Omental fat pad (tissue), 4 donors: Measurements from ENCODE around the gene TBC1D2B. TPM values are rescaled to one million over a fixed set of nuclear protein-coding genes. Genes with fewer than 3 reads are reported as not detected.

Experiments used
- ATAC-seq: fragments of 150-250 bp; one replicate; pipeline ENCODE4 v1.9.1; 2016; ENCODE audit warnings: mild to moderate bottlenecking, moderate library complexity; ENCODE audit not compliant: low FRiP score
- DNase-seq: peaks from one replicate; pipeline ENCODE4 v3.0.0-alpha.2; 2019; ENCODE audit warnings: low spot score
- total RNA-seq, 4 donors: library from RNA; depleted of rRNA; stranded (reverse); fragments of >200 nt; gene quantifications; one replicate each; pipeline ENCODE4 v1.1.0, GENCODE V29; 2016
- TF ChIP-seq, protein P1 (sequence below), 3 donors: fragments of 450-650 bp; IDR thresholded peaks; one replicate each; pipeline ENCODE4 v1.5.1; 2016 to 2017; ENCODE audit warnings: antibody characterized with exemption in 3 of 3, mild to moderate bottlenecking in 3 of 3, moderate library complexity in 2 of 3

Gene TBC1D2B
- total RNA-seq, 4 donors from 2014 or later = 50.3 to 134 (median 95.5) TPM

DNA sequence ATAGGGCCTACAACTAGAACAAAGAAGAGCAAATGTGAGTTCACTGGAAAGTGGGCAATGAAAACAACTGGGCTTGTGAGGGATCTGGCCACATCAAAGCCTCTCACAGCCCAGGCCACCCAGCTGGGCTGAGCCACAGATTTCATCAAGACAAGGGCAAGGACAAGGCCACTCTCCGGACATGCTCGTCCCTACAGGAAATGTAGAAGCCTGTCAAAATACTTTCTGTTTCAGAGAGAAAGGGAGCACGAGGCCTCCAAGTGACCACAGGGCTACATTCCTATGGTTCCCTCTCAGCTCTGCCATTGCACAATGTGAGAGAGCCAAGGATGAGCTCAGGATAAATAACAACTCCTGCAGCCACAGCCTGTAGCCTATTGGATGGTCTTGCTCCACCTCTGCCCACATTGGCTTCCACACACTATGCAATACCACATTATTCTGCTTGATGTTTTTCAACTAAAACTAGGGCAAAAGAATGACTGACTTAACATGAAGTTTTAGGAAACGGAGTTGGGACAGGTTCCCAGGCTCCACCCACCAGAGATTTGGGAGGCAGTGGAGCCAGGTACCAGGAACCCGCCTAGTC is 12.1 kb downstream of the TBC1D2B start:
- ATAC-seq = peak; percentile 91
- TF ChIP-seq, protein P1, sequence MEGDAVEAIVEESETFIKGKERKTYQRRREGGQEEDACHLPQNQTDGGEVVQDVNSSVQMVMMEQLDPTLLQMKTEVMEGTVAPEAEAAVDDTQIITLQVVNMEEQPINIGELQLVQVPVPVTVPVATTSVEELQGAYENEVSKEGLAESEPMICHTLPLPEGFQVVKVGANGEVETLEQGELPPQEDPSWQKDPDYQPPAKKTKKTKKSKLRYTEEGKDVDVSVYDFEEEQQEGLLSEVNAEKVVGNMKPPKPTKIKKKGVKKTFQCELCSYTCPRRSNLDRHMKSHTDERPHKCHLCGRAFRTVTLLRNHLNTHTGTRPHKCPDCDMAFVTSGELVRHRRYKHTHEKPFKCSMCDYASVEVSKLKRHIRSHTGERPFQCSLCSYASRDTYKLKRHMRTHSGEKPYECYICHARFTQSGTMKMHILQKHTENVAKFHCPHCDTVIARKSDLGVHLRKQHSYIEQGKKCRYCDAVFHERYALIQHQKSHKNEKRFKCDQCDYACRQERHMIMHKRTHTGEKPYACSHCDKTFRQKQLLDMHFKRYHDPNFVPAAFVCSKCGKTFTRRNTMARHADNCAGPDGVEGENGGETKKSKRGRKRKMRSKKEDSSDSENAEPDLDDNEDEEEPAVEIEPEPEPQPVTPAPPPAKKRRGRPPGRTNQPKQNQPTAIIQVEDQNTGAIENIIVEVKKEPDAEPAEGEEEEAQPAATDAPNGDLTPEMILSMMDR (IDR thresholded peaks at IDR 0.05) = no peak
- no peak for DNase-seq

DNA sequence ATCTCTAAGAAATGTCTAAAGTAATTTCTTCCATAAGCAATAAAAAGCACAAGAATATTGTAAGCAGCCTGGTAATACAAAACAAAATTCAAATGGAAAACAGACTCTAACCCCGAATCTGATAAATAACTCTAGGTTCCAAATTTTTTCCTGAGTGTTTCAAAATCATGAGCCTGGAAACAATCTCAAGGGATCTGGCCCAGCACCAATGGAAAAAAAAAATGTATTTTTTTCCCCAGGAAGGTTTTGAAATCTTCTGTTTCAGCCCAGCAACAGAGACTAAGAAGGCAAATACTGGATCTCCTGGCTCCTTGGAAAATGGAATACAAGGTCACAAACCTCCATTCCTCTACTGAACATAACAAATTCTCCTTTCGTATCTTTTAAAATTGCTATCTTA is 13.0 kb downstream of the TBC1D2B start:
- TF ChIP-seq, protein P1 (IDR thresholded peaks at IDR 0.05) = no peak
- DNase-seq (no peak), ATAC-seq (no peak)

DNA sequence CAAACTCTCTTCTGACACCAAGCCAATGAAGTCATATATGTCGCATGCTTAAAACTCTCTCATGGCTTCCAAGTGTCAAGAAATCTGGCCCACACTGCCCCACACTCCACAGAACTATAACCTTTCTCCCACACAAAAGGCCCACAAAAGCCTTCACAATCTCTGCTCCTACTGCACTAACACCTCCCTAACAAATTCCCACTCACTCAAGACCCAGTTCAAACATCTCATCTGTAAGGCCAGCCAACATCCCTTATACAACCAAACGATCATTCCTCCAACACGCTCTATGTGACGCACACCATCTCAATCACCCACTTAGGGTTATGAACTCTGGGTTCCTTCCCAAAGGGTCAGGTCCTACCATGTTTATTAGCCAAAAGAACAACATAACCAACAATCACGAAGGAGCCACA is 13.5 kb downstream of the TBC1D2B start:
- peak; percentile 30 for ATAC-seq
- TF ChIP-seq, protein P1 (IDR thresholded peaks at IDR 0.05) = no peak

DNA sequence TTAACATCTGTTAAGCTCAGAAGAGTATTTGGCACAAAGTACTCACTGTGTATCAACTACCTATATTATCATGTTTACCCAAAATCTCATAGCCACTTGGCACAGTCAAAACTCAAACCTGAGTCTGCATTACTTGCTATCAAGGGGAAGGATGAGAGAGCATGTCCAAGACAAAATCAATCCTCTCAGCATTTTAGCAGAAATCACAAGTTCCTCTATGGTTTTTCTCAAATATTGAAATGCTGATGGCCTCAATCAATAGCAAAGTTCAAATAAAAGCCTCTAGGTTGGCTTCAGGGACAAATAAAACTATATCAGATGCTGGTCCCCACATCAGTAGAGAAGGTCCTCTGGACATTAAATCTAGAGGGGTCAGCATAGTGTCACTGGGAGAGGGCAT is 14.3 kb downstream of the TBC1D2B start:
- DNase-seq (no peak), ATAC-seq (no peak)
- TF ChIP-seq, protein P1 (IDR thresholded peaks at IDR 0.05) = no peak

More for the DNA sequence above, 13.5 kb downstream of the TBC1D2B start:
- DNase-seq = no peak

DNA sequence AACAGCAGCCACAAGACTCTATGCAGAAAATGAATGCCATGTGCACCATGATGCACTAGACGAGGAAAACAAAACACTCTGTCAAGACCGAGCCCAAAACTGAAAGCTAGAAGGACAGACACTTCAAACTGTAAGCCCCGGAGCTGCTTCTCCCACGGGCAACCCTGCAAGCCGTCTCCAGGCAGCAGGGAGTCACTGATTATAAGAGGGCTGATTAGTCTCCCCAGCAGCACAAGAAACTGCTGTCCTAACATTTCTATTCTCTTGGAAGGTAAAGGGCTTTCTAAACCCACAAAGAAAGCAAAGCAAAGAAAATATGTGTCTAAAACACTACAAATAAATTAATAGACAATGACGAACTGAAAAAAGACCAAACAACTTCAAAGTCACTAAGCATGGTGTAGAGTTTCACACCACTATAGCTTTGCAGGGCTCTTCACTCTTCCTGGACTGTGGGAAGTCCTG is 15.5 kb downstream of the TBC1D2B start:
- ATAC-seq (no peak), DNase-seq (no peak)
- TF ChIP-seq, protein P1 (IDR thresholded peaks at IDR 0.05) = no peak

DNA sequence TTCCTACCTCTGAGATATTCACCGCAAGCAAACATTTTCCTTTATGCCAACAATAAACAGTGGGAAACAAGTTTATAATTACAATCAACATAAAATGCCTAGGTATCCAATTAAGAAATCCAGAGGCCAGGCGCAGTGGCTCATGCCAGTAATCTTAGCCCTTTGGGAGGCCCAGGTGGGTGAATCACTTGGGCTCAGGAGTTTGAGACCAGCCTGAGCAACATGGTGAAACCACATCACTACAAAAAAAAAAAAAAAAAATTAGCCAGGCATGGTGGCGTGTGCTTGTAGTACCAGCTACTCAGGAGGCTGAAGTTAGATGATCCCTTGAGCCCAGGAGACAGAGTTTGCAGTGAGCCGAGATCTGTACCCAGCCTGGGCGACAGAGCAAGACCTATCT is 17.3 kb downstream of the TBC1D2B start:
- DNase-seq = no peak
- ATAC-seq = no peak
- TF ChIP-seq, protein P1 (IDR thresholded peaks at IDR 0.05) = no peak

DNA sequence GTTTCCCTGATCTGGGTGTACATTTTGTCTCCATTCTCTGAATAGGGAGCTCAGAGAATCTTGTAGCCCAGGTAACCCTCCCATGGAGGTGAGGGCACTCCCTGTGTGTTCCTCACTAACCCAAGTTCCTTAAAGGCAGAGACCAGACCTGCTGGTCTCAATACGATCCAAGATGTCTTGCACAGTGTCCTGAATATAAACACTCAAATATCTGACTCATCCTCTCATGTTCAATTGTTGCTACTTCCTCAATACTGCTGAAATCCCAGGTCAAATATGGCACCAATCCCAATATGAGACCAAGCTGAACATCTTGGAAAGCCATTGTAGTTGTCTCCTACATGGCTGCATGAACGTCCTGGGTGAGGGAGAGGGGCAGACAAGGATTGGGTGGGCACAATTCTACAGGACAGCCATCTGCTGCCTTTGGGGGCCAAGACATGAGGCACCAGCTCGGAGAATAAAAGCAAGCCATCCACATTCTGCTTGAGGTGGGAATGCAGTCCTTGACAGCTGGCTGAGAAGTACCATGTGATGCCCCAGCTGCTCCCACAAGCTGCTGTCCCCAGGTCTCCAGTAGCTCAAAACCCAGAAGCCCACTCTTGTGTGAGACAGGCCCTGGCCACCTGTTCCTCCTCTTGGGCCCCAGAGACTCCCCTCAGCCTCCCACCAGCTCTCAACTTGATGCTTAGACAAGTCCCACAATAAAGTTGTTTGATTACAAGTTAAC is 18.2 kb downstream of the TBC1D2B start:
- DNase-seq = no peak
- TF ChIP-seq, protein P1 (IDR thresholded peaks at IDR 0.05) = no peak
- ATAC-seq = no peak
